H1 (cell line): ENCODE results near the gene GPC4.

ENCODE experiments used
- BRCA1 ChIP-seq: IDR thresholded peaks from 2 replicates; pipeline ENCODE4 v1.6.1; 2012; ENCODE audit warnings: low read depth, low read length, improper control_type of control experiment
- EP300 ChIP-seq, 2 experiments: IDR thresholded peaks; 1 replicate in 1 of 2; 2 replicates in 1 of 2; pipeline ENCODE4 v1.6.1; 2011 to 2012; ENCODE audit warnings: low read depth in 2 of 2, low read length in 2 of 2, mild to moderate bottlenecking in 2 of 2, borderline replicate concordance in 1 of 2, inconsistent platforms in 1 of 2, moderate library complexity in 1 of 2
- EZH2 ChIP-seq: fragments of 200-600 bp; sonication (generic); IDR thresholded peaks from 2 replicates; pipeline ENCODE4 v1.7.1; 2012; ENCODE audit warnings: low read depth, mild to moderate bottlenecking, moderate library complexity, low read length, inconsistent platforms; ENCODE audit not compliant: severe bottlenecking
- GABPA ChIP-seq: IDR thresholded peaks from 2 replicates; pipeline ENCODE4 v1.6.1; 2011; ENCODE audit warnings: mild to moderate bottlenecking, low read length, moderate library complexity, borderline replicate concordance; ENCODE audit not compliant: insufficient read depth
- KDM5A ChIP-seq: fragments of 200-600 bp; IDR thresholded peaks from 2 replicates; pipeline ENCODE4 v1.7.1; 2012; ENCODE audit warnings: mild to moderate bottlenecking, low read length, inconsistent platforms, mixed read lengths
- MAFK ChIP-seq: IDR thresholded peaks from 2 replicates; pipeline ENCODE4 v1.6.1; 2012; ENCODE audit warnings: low read depth, mild to moderate bottlenecking, improper control_type of control experiment, low read length
- POLR2A ChIP-seq, 2 experiments: IDR thresholded peaks; 1 replicate in 1 of 2; 2 replicates in 1 of 2; pipeline ENCODE4 v1.6.1; 2011; ENCODE audit warnings: low read depth in 2 of 2, low read length in 2 of 2, mild to moderate bottlenecking in 2 of 2; ENCODE audit errors: control extremely low read depth in 1 of 2
- POLR2AphosphoS5 ChIP-seq: IDR thresholded peaks from 2 replicates; pipeline ENCODE4 v1.6.1; 2011; ENCODE audit warnings: low read depth, low read length
- RAD21 ChIP-seq, 2 experiments: IDR thresholded peaks in 1 of 2; conservative IDR thresholded peaks in 1 of 2; 2 replicates each; pipeline ENCODE4 v1.6.1; 2011; ENCODE audit warnings: low read depth in 2 of 2, low read length in 2 of 2, improper control_type of control experiment in 1 of 2, inconsistent platforms in 1 of 2, mild to moderate bottlenecking in 1 of 2, moderate library complexity in 1 of 2
- SIN3A ChIP-seq, 2 experiments: IDR thresholded peaks in 1 of 2; conservative IDR thresholded peaks in 1 of 2; 2 replicates each; pipeline ENCODE4 v1.6.1; 2011 to 2012; ENCODE audit warnings: low read length in 2 of 2, improper control_type of control experiment in 1 of 2, low read depth in 1 of 2, mild to moderate bottlenecking in 1 of 2
- SIX5 ChIP-seq: IDR thresholded peaks from 2 replicates; pipeline ENCODE4 v1.6.1; 2011; ENCODE audit warnings: mild to moderate bottlenecking, low read depth, low read length
- TF ChIP-seq, protein P1 (sequence below), 3 experiments: IDR thresholded peaks; 1 replicate in 2 of 3; 2 replicates in 1 of 3; pipeline versions ENCODE4 v1.5.1 to v1.6.1; 2011; ENCODE audit warnings: low read length in 3 of 3, mild to moderate bottlenecking in 3 of 3, inconsistent platforms in 2 of 3, low read depth in 1 of 3, moderate library complexity in 1 of 3; ENCODE audit not compliant: insufficient read depth in 1 of 3; ENCODE audit errors: control extremely low read depth in 1 of 3
- TF ChIP-seq, protein P2 (sequence below): IDR thresholded peaks from 2 replicates; pipeline ENCODE4 v1.6.1; 2012; ENCODE audit warnings: inconsistent platforms

DNA sequence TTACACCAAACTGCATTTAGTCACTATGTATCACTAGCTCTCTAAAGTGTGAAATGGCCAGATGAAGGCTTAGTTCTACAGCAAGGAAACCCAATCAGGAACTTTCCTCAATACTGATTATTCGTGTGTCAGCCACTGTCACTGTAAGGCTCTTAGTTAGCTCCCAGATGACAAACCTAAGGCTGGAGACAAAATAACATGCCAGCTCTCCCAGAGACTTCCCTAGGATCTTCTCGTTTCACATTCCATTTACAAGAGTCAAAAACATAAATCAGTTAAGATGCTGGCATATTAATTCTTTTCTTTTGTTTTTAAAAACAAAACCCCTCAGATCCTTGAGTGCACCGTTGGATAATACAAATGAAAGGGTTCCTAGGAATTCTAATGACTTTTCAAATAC is 109.0 kb downstream of the GPC4 start:
- no peak for TF ChIP-seq SIX5
- no peak for TF ChIP-seq EP300 (IDR thresholded peaks at IDR 0.05; ENCODE audit: borderline replicate concordance in 1 of 2, low read depth in 2 of 2, low read length in 2 of 2)
- TF ChIP-seq GABPA = no peak
- TF ChIP-seq, protein P1, sequence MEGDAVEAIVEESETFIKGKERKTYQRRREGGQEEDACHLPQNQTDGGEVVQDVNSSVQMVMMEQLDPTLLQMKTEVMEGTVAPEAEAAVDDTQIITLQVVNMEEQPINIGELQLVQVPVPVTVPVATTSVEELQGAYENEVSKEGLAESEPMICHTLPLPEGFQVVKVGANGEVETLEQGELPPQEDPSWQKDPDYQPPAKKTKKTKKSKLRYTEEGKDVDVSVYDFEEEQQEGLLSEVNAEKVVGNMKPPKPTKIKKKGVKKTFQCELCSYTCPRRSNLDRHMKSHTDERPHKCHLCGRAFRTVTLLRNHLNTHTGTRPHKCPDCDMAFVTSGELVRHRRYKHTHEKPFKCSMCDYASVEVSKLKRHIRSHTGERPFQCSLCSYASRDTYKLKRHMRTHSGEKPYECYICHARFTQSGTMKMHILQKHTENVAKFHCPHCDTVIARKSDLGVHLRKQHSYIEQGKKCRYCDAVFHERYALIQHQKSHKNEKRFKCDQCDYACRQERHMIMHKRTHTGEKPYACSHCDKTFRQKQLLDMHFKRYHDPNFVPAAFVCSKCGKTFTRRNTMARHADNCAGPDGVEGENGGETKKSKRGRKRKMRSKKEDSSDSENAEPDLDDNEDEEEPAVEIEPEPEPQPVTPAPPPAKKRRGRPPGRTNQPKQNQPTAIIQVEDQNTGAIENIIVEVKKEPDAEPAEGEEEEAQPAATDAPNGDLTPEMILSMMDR (IDR thresholded peaks at IDR 0.05; ENCODE audit: control extremely low read depth in 1 of 3, insufficient read depth in 1 of 3, low read depth in 1 of 3, low read length in 3 of 3) = no peak
- TF ChIP-seq RAD21 (IDR thresholded peaks at IDR 0.05 in 1 of 2, conservative IDR thresholded peaks at IDR 0.05 in 1 of 2; ENCODE audit: low read depth in 2 of 2, low read length in 2 of 2) = no peak
- no peak for TF ChIP-seq BRCA1
- TF ChIP-seq SIN3A (conservative IDR thresholded peaks at IDR 0.05 in 1 of 2, IDR thresholded peaks at IDR 0.05 in 1 of 2; ENCODE audit: low read depth in 1 of 2, low read length in 2 of 2) = no peak
- TF ChIP-seq MAFK = no peak
- no peak for TF ChIP-seq EZH2
- TF ChIP-seq, protein P2, sequence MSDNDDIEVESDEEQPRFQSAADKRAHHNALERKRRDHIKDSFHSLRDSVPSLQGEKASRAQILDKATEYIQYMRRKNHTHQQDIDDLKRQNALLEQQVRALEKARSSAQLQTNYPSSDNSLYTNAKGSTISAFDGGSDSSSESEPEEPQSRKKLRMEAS = no peak
- no peak for TF ChIP-seq KDM5A
- TF ChIP-seq POLR2A (IDR thresholded peaks at IDR 0.05; ENCODE audit: control extremely low read depth in 1 of 2, low read depth in 2 of 2, low read length in 2 of 2) = no peak
- no peak for TF ChIP-seq POLR2AphosphoS5
